Measurements from ENCODE around the gene ABLIM3. TPM values are rescaled to one million over a fixed set of nuclear protein-coding genes. Genes with fewer than 3 reads are reported as not detected.

Gene ABLIM3
- total RNA-seq, 1 donor from 2014 or later: not detected

DNA sequence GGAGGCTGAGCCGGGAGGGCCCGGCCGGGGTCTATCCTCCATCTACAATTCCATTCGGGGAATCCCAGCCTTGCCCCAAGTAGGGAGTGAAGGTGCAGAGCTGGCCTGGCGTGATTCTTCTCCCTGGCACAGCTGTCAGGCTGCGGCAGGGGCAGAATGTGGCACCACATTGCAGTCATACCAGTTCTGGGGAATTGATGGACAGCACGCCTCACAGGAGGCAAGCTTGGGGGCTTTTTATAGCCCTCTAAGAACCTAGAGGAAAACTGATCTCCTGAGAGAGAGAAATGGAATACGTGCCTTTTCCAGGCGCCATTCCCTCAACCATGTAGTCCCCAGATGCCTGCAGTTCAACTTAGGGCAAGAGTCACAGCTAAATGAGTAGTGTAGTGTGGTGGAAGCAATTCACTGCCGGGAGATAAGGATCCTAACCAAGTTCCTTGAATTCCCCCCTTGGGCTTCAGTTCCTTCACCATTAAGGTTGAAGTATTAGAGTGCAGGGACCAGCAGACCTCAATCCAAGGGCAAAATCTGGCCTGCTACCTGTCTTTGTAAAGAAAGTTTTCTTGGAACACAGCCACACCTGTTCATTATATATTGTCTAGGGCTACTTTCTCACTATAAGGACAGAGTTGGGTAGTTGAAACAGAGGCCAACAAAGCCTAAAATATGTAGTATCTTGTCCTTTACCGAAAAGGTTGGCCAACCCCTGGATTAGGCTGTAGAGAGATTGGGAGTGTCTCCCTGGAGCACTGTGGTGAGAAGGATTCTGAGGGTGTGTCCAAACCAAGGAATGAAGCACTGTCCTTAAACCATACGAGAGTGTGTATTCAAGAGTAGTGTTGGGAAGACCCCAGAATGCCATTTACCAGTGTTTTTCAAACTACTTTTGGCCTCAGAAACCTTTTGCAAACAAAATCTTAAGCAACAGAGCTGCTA is 141.0 kb downstream of the ABLIM3 start:
- H3K27me3 Mint-ChIP-seq (ENCODE audit: insufficient read depth): peaks cover 31% of the 10 kb centered on the region
- no peak for DNase-seq (ENCODE audit: low spot score)
- no peaks in the 10 kb centered on the region for H3K9me3 Mint-ChIP-seq
- no peak overlapping the region for H3K27ac Mint-ChIP-seq
- no peaks in the 10 kb centered on the region for H3K36me3 Mint-ChIP-seq (ENCODE audit: low read depth)
- H3K4me3 Mint-ChIP-seq: no peak overlapping the region
- intact Hi-C loops (cut with micrococcal nuclease): no loop called here
- no peaks in the 10 kb centered on the region for H3K4me1 Mint-ChIP-seq (ENCODE audit: low read depth)

DNA sequence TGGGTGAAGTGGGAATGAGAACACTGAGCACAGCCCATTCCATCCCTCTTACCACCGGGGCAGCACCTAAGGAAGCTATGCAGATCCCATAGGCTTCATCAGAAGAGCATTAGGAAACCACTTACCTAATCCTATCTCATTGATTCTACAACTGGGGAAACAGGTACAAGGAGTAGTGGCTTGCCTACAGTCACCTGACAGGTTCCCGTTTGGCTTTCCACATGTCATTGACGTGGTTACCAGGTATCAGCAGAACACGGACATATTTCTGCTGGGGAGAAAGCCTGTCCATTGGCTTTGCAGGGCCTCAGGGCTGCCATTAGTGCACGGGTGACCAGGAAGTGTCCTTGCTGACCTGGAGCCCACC is 141.7 kb downstream of the ABLIM3 start:
- DNase-seq (ENCODE audit: low spot score): no peak
- H3K4me1 Mint-ChIP-seq (ENCODE audit: low read depth): no peaks in the 10 kb centered on the region
- H3K27me3 Mint-ChIP-seq (ENCODE audit: insufficient read depth): peaks cover 27% of the 10 kb centered on the region
- no peak overlapping the region for H3K27ac Mint-ChIP-seq
- no peaks in the 10 kb centered on the region for H3K9me3 Mint-ChIP-seq
- no peak overlapping the region for H3K4me3 Mint-ChIP-seq
- H3K36me3 Mint-ChIP-seq (ENCODE audit: low read depth): no peaks in the 10 kb centered on the region
- intact Hi-C loops (cut with micrococcal nuclease): no loop called here

DNA sequence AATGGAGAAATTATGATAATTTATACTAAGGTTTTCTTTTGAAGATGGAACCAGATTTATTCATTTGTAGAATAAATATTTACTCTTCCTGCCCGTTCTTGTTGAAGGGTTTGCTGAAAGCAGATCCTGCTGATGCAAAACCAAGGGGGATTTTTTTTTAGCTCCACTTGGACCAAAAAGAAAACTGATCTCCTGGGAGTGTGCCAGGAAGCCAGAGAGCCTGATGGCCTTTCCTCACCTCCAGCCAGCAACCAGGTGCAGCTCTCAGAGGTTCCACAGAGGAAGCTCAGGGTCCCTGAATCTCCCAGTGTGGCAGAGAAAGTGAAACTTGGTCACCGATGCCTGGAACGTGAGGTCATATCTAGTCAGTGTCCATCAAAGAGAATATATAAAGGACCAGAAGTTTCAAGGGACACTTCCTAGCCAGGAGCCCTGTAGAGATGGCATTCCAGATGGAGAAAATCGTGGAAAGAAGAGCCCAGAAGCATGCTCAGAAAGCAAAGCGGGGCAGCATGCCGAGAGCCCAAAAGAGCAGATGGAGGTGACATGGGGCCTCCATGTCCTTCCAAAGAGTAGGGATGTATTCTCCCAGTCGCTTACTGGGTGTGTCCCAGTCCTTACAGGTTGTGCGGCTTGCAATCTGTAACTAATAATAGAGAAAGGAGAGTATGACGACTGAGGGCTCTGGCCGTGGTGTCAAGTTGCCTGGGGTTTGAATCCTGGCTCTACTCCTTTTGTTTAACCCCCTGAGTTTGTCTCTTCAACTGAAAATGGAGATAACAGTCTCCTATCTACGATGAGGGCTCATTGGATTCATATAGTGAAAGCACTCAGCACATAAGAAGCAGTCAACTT is 142.6 kb downstream of the ABLIM3 start:
- no peaks in the 10 kb centered on the region for H3K9me3 Mint-ChIP-seq
- no peaks in the 10 kb centered on the region for H3K36me3 Mint-ChIP-seq (ENCODE audit: low read depth)
- no peak for DNase-seq (ENCODE audit: low spot score)
- intact Hi-C loops (cut with micrococcal nuclease): no loop called here
- no peaks in the 10 kb centered on the region for H3K4me1 Mint-ChIP-seq (ENCODE audit: low read depth)
- no peak overlapping the region for H3K4me3 Mint-ChIP-seq
- H3K27me3 Mint-ChIP-seq (ENCODE audit: insufficient read depth): peaks cover 20% of the 10 kb centered on the region
- H3K27ac Mint-ChIP-seq: no peak overlapping the region

DNA sequence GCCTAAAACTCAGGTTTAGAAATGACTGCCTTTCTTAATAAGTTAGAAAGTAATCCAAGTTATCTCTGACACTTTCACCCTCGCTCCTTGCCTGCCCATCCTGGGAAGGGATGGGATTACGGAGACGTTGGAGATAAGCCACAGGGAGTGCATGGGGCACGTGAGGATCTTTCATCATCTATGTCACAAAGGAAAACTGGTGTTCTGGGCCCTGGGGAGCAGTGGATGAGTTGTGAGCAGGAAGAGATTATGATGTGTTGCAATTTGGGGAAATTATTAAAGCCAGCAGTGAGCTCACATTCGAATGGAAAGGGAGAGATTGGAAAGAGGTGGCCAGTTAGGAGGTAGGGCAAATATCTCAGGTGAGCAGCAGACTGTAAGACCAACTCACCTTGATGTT is 143.2 kb downstream of the ABLIM3 start:
- Mint-ChIP-seq H3K27me3 (ENCODE audit: insufficient read depth) (peaks cover 19% of the 10 kb centered on the region), H3K4me1 (ENCODE audit: low read depth) (no peaks in the 10 kb centered on the region), H3K9me3 (no peaks in the 10 kb centered on the region), H3K36me3 (ENCODE audit: low read depth) (no peaks in the 10 kb centered on the region), H3K4me3 (no peak overlapping the region), H3K27ac (no peak overlapping the region)
- intact Hi-C loops (cut with micrococcal nuclease): no loop called here
- DNase-seq (ENCODE audit: low spot score): no peak

DNA sequence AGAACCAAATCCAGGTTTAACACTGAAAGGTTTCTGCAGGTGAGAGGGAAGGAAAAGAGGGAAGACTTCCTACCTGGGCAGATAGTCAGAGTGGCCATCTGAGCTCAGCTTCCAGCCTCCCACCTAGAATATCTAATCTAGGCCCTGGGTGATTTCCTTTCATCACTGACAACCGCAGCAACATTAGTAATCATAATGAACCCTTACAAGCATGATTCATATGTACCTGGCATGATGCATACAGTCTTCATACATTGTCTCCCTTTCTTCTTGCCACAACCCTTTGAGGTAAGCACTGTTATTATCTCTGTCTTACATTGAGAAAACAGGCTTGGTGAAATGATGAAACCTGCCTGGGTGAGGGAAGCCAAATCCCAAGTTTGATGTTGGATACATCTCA is 143.9 kb downstream of the ABLIM3 start:
- DNase-seq (ENCODE audit: low spot score): no peak

DNA sequence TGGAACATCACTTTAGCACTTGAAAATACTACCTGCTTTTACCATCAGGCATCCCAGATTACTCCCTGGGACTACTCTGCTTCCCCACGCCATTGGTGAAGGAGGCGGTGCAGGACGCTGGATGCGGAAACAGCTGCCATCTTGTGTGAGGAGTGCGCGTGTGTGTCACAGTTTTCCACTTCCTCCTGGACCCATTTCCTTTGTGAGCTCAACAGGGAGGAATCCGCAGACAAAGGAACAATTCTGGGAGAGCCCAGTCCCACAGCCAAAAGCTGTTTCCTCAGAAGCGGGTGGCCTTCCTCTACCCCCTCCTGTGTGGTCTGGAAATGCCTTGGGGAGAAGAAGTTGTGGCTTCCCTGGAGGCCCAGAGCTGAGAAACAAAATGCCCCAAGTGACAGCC is 147.1 kb downstream of the ABLIM3 start:
- no peak overlapping the region for H3K4me3 Mint-ChIP-seq
- no peaks in the 10 kb centered on the region for H3K9me3 Mint-ChIP-seq
- H3K27me3 Mint-ChIP-seq (ENCODE audit: insufficient read depth): peaks cover 8% of the 10 kb centered on the region
- no peak overlapping the region for H3K27ac Mint-ChIP-seq
- H3K4me1 Mint-ChIP-seq (ENCODE audit: low read depth): no peaks in the 10 kb centered on the region
- intact Hi-C loops (cut with micrococcal nuclease): no loop called here
- DNase-seq (ENCODE audit: low spot score): no peak
- no peaks in the 10 kb centered on the region for H3K36me3 Mint-ChIP-seq (ENCODE audit: low read depth)

More for the DNA sequence above, 143.9 kb downstream of the ABLIM3 start:
- H3K27ac Mint-ChIP-seq: no peak overlapping the region
- H3K4me3 Mint-ChIP-seq: no peak overlapping the region
- H3K9me3 Mint-ChIP-seq: no peaks in the 10 kb centered on the region
- H3K36me3 Mint-ChIP-seq (ENCODE audit: low read depth): no peaks in the 10 kb centered on the region
- peaks cover 14% of the 10 kb centered on the region for H3K27me3 Mint-ChIP-seq (ENCODE audit: insufficient read depth)
- intact Hi-C loops (cut with micrococcal nuclease): no loop called here
- H3K4me1 Mint-ChIP-seq (ENCODE audit: low read depth): no peaks in the 10 kb centered on the region

DNA sequence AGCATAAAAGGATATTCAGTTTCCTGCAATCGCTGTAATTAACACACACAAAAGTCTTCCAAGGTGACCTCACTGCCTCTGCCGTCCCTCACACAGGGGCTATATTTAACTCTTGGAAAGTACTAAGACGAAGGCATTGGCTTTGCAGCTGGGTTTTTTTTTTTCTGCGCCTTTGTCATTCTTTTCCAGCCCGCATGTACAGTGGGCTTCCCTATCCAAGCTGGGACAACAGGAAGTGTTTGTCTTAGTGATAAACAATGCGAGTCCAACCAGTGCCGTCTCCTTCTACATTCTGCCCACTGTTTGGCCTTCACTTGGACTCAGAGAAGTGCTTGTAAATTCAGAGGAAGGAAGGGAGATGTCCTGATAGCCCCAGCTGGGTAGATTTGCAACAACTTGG is 148.0 kb downstream of the ABLIM3 start:
- DNase-seq (ENCODE audit: low spot score): no peak
- H3K4me1 Mint-ChIP-seq (ENCODE audit: low read depth): no peaks in the 10 kb centered on the region
- peaks cover 6% of the 10 kb centered on the region for H3K27me3 Mint-ChIP-seq (ENCODE audit: insufficient read depth)
- intact Hi-C loops (cut with micrococcal nuclease): no loop called here
- no peaks in the 10 kb centered on the region for H3K9me3 Mint-ChIP-seq
- no peak overlapping the region for H3K4me3 Mint-ChIP-seq
- H3K36me3 Mint-ChIP-seq (ENCODE audit: low read depth): no peaks in the 10 kb centered on the region
- no peak overlapping the region for H3K27ac Mint-ChIP-seq

DNA sequence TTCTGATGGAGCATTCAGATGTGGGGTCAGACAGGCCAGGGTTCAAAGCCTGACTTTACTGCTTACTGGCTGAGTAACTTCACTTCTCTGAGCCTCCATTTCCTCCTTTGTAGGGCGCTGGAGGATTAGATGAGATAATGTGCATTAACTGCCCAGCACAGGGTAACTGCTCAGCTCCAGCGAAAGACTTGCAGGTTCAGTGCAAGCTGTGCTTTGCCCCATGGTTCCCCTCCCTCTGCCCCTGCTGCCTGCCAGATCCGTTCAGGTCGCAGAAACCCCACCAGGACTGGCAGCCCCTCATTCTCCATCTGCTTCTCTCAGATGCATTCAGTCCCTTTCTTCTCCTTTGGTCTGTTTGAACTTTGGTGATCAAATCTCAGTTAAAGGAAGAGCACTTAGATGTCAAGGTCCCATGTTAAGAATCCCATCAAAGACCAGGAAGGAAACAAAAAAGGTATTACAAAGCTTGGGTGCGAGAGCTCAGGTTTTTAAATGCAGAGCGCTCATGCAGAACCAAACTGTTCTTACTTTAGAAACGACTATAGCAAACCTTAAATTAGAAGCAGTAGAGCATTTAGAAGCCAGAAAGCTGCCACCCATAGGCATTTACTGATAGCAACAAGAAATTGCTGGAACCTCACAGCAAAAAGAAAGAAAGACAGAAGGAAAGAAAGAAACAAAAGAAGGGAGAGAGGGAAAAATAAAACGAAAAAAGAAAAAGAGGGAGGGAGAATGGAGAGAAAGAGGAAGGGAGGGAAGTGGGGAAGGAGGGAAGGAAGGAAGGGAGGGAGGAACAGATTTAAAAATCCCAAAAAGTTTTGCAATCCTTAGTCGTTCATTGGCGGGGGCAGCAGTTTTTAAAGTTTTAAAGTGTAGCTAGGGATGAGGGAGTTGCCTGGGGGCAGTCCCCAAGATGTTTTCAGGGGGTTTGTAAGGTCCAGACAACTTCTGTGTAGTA is 153.9 kb downstream of the ABLIM3 start:
- Mint-ChIP-seq H3K4me3 (no peak overlapping the region), H3K27ac (no peak overlapping the region), H3K27me3 (ENCODE audit: insufficient read depth) (peaks cover 12% of the 10 kb centered on the region)

DNA sequence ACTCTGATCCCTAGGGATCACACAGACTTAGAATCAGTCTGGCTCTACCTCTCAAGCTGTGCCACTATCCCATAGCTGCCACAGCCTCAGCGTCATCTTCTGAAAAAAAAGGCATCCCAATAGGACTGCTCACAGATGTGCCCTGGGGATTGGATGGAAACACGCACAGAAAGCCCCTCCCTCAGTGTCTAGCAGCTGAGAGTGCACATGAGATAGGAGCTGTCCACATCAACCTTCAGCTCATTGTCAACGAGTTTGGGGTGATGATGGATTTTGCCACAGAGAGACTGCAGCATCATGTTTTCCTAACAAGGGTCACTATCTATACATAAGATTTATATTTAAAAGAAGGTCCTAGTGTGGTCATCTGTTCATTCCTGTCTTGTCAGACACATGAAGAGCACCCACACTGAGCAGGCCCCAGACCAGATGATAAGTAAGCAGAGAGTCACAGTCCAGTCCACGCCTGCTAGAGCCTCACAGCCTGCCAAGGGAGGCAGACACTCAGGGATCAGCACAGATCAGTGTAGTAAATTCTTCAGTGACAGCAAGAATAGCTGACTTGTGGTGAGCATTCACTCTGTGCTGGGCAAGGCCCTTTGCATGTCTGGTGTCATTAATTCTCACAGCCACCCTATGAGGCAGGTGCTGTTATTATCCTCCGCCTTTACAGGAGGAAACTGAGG is 156.2 kb downstream of the ABLIM3 start:
- peaks cover 14% of the 10 kb centered on the region for H3K27me3 Mint-ChIP-seq (ENCODE audit: insufficient read depth)
- H3K4me1 Mint-ChIP-seq (ENCODE audit: low read depth): no peaks in the 10 kb centered on the region
- no peak overlapping the region for H3K4me3 Mint-ChIP-seq
- intact Hi-C loops (cut with micrococcal nuclease): no loop called here
- H3K27ac Mint-ChIP-seq: no peak overlapping the region
- DNase-seq (ENCODE audit: low spot score): no peak
- no peaks in the 10 kb centered on the region for H3K36me3 Mint-ChIP-seq (ENCODE audit: low read depth)
- no peaks in the 10 kb centered on the region for H3K9me3 Mint-ChIP-seq

More for the DNA sequence above, 153.9 kb downstream of the ABLIM3 start:
- H3K36me3 Mint-ChIP-seq (ENCODE audit: low read depth): no peaks in the 10 kb centered on the region
- no peaks in the 10 kb centered on the region for H3K9me3 Mint-ChIP-seq
- intact Hi-C loops (cut with micrococcal nuclease): no loop called here
- no peak for DNase-seq (ENCODE audit: low spot score)
- H3K4me1 Mint-ChIP-seq (ENCODE audit: low read depth): no peaks in the 10 kb centered on the region

DNA sequence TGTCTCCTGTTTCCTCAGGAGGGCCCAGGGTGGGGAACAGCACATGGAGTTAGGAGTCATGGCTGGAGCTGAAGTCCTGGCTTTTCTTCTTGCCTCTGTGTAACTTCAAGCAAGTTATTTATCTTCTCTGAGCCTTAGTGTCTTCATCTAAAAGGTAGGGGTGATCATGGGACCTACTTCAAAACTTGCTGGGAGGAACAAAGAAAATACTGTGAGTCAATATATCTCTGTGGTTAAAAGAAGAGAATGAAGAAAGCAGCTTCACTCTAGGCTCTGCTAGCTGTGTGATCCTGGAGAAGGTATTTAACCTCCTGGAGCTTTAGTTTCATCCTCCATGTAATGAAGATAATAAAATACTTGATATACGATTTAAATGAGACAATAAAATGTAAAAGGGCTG is 156.9 kb downstream of the ABLIM3 start:
- DNase-seq (ENCODE audit: low spot score): no peak
- Mint-ChIP-seq H3K4me3 (no peak overlapping the region), H3K27me3 (ENCODE audit: insufficient read depth) (peaks cover 14% of the 10 kb centered on the region), H3K9me3 (no peaks in the 10 kb centered on the region), H3K36me3 (ENCODE audit: low read depth) (no peaks in the 10 kb centered on the region), H3K4me1 (ENCODE audit: low read depth) (no peaks in the 10 kb centered on the region), H3K27ac (no peak overlapping the region)
- intact Hi-C loops (cut with micrococcal nuclease): no loop called here

DNA sequence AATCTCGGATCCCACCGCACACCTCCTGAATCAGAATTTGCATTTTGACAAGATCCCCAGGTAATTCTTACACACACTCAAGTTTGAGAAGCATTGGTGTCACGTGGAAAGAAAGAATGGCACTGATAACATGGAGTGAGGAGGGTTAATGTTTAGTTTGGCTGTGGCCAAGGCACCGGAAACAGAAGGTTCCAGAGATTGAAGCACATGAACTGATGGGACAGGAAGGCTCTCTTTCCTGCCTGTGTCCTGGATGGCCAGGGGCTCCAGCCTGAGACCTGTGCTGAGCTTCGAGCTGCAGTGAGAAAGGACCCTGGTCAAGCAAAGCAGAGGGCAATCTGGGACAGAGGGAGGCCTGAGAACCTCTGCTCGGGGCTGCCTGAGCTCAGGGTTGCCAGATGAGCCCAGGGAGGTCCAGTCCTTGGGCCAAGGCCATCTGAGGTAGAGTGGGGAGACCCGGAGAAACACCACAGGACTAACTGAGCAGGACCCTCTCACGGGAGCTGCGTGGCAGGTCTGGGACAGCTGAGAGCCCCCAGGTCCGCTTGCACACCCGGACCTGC is 157.6 kb downstream of the ABLIM3 start:
- H3K27me3 Mint-ChIP-seq (ENCODE audit: insufficient read depth): peaks cover 14% of the 10 kb centered on the region
- no peak overlapping the region for H3K27ac Mint-ChIP-seq
- H3K4me1 Mint-ChIP-seq (ENCODE audit: low read depth): no peaks in the 10 kb centered on the region
- H3K36me3 Mint-ChIP-seq (ENCODE audit: low read depth): no peaks in the 10 kb centered on the region
- DNase-seq (ENCODE audit: low spot score): no peak
- no peaks in the 10 kb centered on the region for H3K9me3 Mint-ChIP-seq
- intact Hi-C loops (cut with micrococcal nuclease): no loop called here
- no peak overlapping the region for H3K4me3 Mint-ChIP-seq

Measured in activated T-helper 1 cell treated with anti-CD3 and anti-CD28 coated beads, Interleukin-12 subunit alpha, Interleukin-12 subunit beta, Interleukin-2, Interleukin-4 antibody, amounts not matched to agents 30 ng/mL and 10 ng/mL and 1 ng/mL, durations not matched to agents 14 hours and 24 hours and 36 hours (primary cell).